Effector memory CD4-positive, alpha-beta T cell (primary cell): ENCODE measurements around the gene REXO5.

Experiments
- DNase-seq, 3 donors: peaks; one replicate each; pipeline ENCODE4 v3.0.0-alpha.2; 2020
- H3K27ac ChIP-seq: 2 replicates; pipeline ENCODE4 v1.7.0; 2013; ENCODE audit warnings: mild to moderate bottlenecking, low read length, moderate library complexity; ENCODE audit not compliant: insufficient read depth, poor library complexity, severe bottlenecking
- H3K27me3 ChIP-seq: replicated peaks from 2 replicates; pipeline ENCODE4 v1.7.0; 2013; ENCODE audit warnings: mild to moderate bottlenecking, low read length; ENCODE audit not compliant: insufficient read depth, control insufficient read depth, poor library complexity, severe bottlenecking
- H3K36me3 ChIP-seq: 2 replicates; pipeline ENCODE4 v1.7.0; 2013; ENCODE audit warnings: mild to moderate bottlenecking, low read length, moderate library complexity; ENCODE audit not compliant: control insufficient read depth, insufficient read depth
- H3K4me1 ChIP-seq: 2 replicates; pipeline ENCODE4 v1.7.0; 2013; ENCODE audit warnings: low read length, mild to moderate bottlenecking; ENCODE audit not compliant: control insufficient read depth, insufficient read depth, poor library complexity, severe bottlenecking
- H3K4me3 ChIP-seq: 2 replicates; pipeline ENCODE4 v1.7.0; 2013; ENCODE audit warnings: low read length, low read depth, mild to moderate bottlenecking; ENCODE audit not compliant: insufficient read depth, poor library complexity, severe bottlenecking
- H3K9me3 ChIP-seq: 2 replicates; pipeline ENCODE4 v1.7.0; 2013; ENCODE audit warnings: mild to moderate bottlenecking, low read length, moderate library complexity; ENCODE audit not compliant: control insufficient read depth

Gene REXO5

GRCh38 chr16:20844588-20844987 is 38.3 kb downstream of the REXO5 start:
- H3K4me1 ChIP-seq: no peaks in the 10 kb centered on the region
- H3K36me3 ChIP-seq: no peaks in the 10 kb centered on the region
- no peak overlapping the region for H3K4me3 ChIP-seq
- H3K27ac ChIP-seq: no peak overlapping the region
- H3K9me3 ChIP-seq: no peaks in the 10 kb centered on the region
- H3K27me3 ChIP-seq: no peaks in the 10 kb centered on the region
- DNase-seq: peak in 1 of 3 donors; percentile 4

GRCh38 chr16:20846030-20846429 is 39.7 kb downstream of the REXO5 start:
- Histone ChIP-seq H3K4me1 (no peaks in the 10 kb centered on the region), H3K27me3 (no peaks in the 10 kb centered on the region), H3K36me3 (no peaks in the 10 kb centered on the region), H3K4me3 (no peak overlapping the region), H3K27ac (no peak overlapping the region), H3K9me3 (no peaks in the 10 kb centered on the region)
- no peak for DNase-seq

- no peak overlapping the region for H3K27ac ChIP-seq
Measured at GRCh38 chr16:20846551-20846950, 40.2 kb downstream of the REXO5 start.

GRCh38 chr16:20847550-20847949 is 41.2 kb downstream of the REXO5 start:
- Histone ChIP-seq H3K36me3 (no peaks in the 10 kb centered on the region), H3K27me3 (no peaks in the 10 kb centered on the region), H3K4me1 (no peaks in the 10 kb centered on the region), H3K4me3 (no peak overlapping the region), H3K27ac (no peak overlapping the region), H3K9me3 (no peaks in the 10 kb centered on the region)
- no peak for DNase-seq

More at GRCh38 chr16:20846551-20846950, 40.2 kb downstream of the REXO5 start:
- H3K9me3 ChIP-seq: no peaks in the 10 kb centered on the region
- no peaks in the 10 kb centered on the region for H3K36me3 ChIP-seq
- no peak overlapping the region for H3K4me3 ChIP-seq
- no peaks in the 10 kb centered on the region for H3K27me3 ChIP-seq
- DNase-seq: no peak
- H3K4me1 ChIP-seq: no peaks in the 10 kb centered on the region

GRCh38 chr16:20849589-20850390 is 43.5 kb downstream of the REXO5 start:
- Histone ChIP-seq H3K27ac (no peak overlapping the region), H3K9me3 (no peaks in the 10 kb centered on the region), H3K27me3 (no peaks in the 10 kb centered on the region), H3K4me1 (no peaks in the 10 kb centered on the region), H3K4me3 (no peak overlapping the region), H3K36me3 (no peaks in the 10 kb centered on the region)
- peak; percentile 9 to 40 (median 15) for DNase-seq

GRCh38 chr16:20850981-20851380 is 44.7 kb downstream of the REXO5 start:
- Histone ChIP-seq H3K4me1 (no peaks in the 10 kb centered on the region), H3K36me3 (no peaks in the 10 kb centered on the region), H3K27ac (no peak overlapping the region), H3K9me3 (no peaks in the 10 kb centered on the region), H3K27me3 (no peaks in the 10 kb centered on the region), H3K4me3 (no peak overlapping the region)
- no peak for DNase-seq

- H3K4me1 ChIP-seq: no peaks in the 10 kb centered on the region
- no peak overlapping the region for H3K27ac ChIP-seq
- H3K9me3 ChIP-seq: no peaks in the 10 kb centered on the region
- no peaks in the 10 kb centered on the region for H3K36me3 ChIP-seq
- H3K4me3 ChIP-seq: no peak overlapping the region
- no peaks in the 10 kb centered on the region for H3K27me3 ChIP-seq
- DNase-seq: no peak
Measured at GRCh38 chr16:20851601-20852000, 45.3 kb downstream of the REXO5 start.

- Histone ChIP-seq H3K27ac (no peak overlapping the region), H3K9me3 (no peaks in the 10 kb centered on the region), H3K4me1 (no peaks in the 10 kb centered on the region), H3K4me3 (no peak overlapping the region), H3K36me3 (no peaks in the 10 kb centered on the region), H3K27me3 (no peaks in the 10 kb centered on the region)
- no peak for DNase-seq
Measured at GRCh38 chr16:20853143-20853542, 46.8 kb downstream of the REXO5 start.

GRCh38 chr16:20853981-20854620 is 47.8 kb downstream of the REXO5 start:
- H3K27ac ChIP-seq: no peak overlapping the region
- no peak for DNase-seq
- no peaks in the 10 kb centered on the region for H3K27me3 ChIP-seq
- no peaks in the 10 kb centered on the region for H3K4me1 ChIP-seq
- H3K4me3 ChIP-seq: no peak overlapping the region
- H3K9me3 ChIP-seq: no peaks in the 10 kb centered on the region
- H3K36me3 ChIP-seq: no peaks in the 10 kb centered on the region

- Histone ChIP-seq H3K36me3 (peaks cover 5% of the 10 kb centered on the region), H3K9me3 (no peaks in the 10 kb centered on the region), H3K4me1 (no peaks in the 10 kb centered on the region), H3K4me3 (no peak overlapping the region), H3K27me3 (no peaks in the 10 kb centered on the region), H3K27ac (no peak overlapping the region)
- no peak for DNase-seq
Measured at GRCh38 chr16:20854963-20855362, 48.6 kb downstream of the REXO5 start.
